SK-N-MC (cell line): Measurements from ENCODE around the gene AFAP1.

ENCODE experiments used
- EZH2 ChIP-seq: fragments of 200-600 bp; sonication (generic); IDR thresholded peaks from one replicate; pipeline ENCODE4 v1.6.1; 2017; ENCODE audit warnings: antibody characterized with exemption
- FOXP2 ChIP-seq: optimal IDR thresholded peaks from 2 replicates; pipeline ENCODE3; 2011; ENCODE audit warnings: mild to moderate bottlenecking, moderate library complexity; ENCODE audit not compliant: insufficient read depth; ENCODE audit errors: extremely low read length, control extremely low read depth
- POLR2AphosphoS5 ChIP-seq: IDR thresholded peaks from 2 replicates; pipeline ENCODE4 v1.6.1; 2012; ENCODE audit warnings: mild to moderate bottlenecking, low read depth, low read length, borderline replicate concordance

DNA sequence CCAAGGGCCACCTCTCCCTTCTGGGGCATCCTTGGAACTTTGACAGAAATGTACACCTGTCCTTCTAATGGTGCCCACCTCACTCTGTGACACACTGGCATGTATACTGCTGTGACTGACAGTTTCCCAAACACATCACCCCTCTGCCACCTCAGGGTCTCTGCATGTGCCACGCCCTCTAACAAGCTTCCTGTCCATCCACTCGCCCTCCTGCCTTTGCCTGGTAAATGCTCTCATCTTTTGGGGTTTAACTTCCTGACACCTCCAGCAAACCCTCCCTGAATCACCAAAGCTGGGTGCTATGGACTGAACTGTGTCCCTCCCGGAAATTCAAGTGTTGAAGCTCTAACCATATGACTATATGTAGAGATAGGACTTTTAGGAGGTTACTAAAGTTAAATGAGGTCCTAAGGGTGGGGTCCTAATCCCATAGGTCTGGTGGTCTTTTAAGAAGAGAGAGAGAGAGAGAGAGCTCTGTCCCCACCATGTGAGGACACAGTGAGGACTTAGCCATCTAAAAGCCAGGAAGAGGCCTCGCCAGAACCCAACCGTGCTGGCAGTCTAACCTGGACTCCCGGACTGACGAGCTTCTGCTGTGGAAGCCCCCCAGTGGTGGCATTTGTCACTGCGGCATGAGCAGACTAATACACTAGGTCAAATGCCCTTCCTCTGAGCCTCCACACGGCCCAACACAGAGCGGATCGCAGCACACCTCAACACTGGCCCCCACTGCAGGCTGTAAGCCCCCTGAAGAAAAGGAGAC, 95.6 kb downstream of the AFAP1 start:
- TF ChIP-seq POLR2AphosphoS5 (no peak), EZH2 (no peak), FOXP2 (no peak)
